ENCODE measurements around the gene HSD17B12.
"Not testable (repeated sequence)": the region's sequence is repeated elsewhere in the genome, so short reads cannot be mapped to it uniquely, and the experiment has no call there.

HSD17B12 gene

GRCh38 chr11:43748095-43748494 is 67.6 kb downstream of the HSD17B12 start:
- DNase-seq: no peak

- DNase-seq: no peak
Measured at GRCh38 chr11:43751726-43752125, 71.2 kb downstream of the HSD17B12 start.

GRCh38 chr11:43756575-43756974 is 76.0 kb downstream of the HSD17B12 start:
- DNase-seq: no peak

DNA sequence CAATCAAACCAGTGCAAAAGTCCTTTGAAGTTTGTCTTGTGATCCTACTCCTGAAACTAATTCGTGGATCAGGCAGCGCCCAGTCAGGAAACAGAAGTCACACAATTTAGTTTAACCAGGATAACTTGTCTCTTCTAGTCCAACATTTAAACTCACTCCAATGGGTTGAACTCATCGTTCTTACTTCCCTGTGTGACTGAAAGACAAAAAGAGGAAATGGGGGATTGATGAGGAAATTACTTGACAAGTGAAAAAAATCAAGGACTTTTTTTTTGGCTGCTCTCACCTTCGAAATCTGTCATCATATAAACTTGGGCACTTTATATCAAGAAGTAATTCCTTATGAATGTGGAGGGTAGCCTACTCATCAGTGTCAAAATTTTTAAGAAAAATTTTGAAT is 78.4 kb downstream of the HSD17B12 start:
- DNase-seq: no peak

GRCh38 chr11:43760902-43761301 is 80.4 kb downstream of the HSD17B12 start:
- DNase-seq: no peak

DNA sequence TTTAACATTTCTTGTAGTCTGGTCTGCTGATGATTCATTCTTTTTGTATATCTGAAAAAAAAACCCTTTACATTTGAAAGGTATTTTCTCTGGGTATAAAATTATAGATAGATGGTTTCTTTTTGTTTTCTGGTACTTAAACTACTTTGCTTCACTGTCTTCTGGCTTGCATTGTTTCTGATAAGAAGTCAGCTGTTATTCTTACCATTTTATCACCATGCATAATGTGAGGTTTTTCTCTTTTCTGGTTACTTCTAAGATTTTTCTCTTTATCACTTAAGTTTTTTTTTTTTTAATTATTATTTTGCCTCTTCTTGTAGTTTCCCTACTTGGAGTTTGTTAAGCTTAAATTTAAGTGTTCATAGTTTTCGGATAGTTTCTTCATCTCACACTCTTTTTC is 84.7 kb downstream of the HSD17B12 start:
- DNase-seq: no peak

GRCh38 chr11:43768654-43769053 is 88.1 kb downstream of the HSD17B12 start:
- DNase-seq: not testable (repeated sequence)

GRCh38 chr11:43770173-43770572 is 89.6 kb downstream of the HSD17B12 start:
- no peak for DNase-seq

DNA sequence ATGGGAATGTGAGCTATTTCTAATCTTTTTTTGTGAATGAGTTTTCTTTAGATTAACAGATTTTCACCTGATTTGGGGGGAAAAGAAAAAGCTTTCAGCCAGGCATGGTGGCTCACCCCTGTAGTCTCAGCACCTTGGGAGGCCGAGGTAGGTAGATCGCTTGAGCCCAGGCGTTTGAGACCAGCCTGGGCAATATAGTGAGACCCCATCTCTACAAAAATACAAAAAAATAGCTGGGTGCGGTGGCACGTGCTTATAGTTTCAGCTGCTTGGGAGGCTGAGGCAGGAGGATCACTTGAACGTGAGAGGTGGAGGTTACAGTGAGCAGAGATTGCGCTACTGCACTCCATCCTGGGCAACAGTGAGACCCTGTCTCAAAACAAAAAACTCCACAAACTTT is 92.2 kb downstream of the HSD17B12 start:
- no peak for DNase-seq

GRCh38 chr11:43774786-43775185 is 94.2 kb downstream of the HSD17B12 start:
- no peak for DNase-seq

DNA sequence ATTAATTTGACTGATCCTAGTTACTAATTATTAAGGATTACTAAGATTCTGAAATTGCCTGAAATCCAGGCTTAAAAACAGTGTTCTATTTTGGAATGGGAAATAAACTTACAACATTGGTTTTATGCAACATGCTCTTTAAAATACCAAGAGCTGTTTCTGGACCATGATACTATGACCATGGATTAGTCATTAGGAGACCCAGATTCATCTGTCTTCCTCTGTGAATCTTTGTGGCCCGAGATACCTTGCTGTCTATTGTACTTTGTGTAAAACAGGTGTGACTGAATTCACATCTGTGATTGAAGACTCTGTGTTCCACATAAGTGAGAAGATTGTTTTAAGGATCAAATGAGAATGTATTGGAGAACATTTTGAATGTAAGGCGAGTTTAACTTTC is 98.8 kb downstream of the HSD17B12 start:
- DNase-seq: no peak

DNA sequence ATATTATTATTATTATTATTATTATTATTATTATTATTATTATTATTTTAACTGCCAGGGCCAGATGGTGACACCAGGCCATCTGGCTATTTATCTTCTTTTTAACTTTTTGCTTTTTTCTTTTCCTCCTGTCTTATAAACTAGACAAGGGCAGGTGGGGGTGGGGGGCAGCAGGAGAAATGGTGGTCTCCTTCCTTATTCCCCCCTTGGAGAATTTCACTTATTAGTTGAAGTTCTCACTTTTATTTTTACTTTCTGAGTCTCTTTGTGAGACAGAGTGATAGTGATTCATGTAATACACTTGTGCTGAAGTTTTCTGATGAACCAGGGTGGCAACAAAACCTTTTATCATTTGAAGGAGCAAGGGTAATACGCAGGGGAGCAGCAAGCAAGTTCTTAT is 103.8 kb downstream of the HSD17B12 start:
- DNase-seq: no peak

DNA sequence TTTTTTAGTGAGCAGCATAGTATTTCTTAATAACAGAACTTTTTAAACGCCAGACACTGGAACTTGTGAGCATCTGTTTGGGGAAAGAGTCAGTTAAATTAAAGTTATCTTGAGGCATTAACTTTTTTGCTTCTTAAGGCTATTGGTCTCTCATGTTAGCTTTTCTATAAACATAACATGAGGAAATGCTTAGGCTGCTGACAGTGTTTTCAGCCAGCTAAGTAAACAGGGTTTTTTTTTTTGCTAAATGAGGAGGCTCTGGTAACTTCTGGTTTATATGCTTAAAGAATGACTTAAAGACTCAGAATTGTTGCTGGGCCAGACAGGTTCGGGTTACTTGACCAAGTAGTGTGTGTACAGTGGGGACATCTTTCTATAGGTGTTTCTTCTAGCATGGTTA is 104.3 kb downstream of the HSD17B12 start:
- DNase-seq: no peak

GRCh38 chr11:43785318-43785717 is 104.8 kb downstream of the HSD17B12 start:
- no peak for DNase-seq

GRCh38 chr11:43786016-43786415 is 105.5 kb downstream of the HSD17B12 start:
- no peak for DNase-seq

GRCh38 chr11:43787824-43788223 is 107.3 kb downstream of the HSD17B12 start:
- DNase-seq: no peak

- peak; percentile 3 for DNase-seq
Measured at GRCh38 chr11:43788421-43788820, 107.9 kb downstream of the HSD17B12 start.

DNA sequence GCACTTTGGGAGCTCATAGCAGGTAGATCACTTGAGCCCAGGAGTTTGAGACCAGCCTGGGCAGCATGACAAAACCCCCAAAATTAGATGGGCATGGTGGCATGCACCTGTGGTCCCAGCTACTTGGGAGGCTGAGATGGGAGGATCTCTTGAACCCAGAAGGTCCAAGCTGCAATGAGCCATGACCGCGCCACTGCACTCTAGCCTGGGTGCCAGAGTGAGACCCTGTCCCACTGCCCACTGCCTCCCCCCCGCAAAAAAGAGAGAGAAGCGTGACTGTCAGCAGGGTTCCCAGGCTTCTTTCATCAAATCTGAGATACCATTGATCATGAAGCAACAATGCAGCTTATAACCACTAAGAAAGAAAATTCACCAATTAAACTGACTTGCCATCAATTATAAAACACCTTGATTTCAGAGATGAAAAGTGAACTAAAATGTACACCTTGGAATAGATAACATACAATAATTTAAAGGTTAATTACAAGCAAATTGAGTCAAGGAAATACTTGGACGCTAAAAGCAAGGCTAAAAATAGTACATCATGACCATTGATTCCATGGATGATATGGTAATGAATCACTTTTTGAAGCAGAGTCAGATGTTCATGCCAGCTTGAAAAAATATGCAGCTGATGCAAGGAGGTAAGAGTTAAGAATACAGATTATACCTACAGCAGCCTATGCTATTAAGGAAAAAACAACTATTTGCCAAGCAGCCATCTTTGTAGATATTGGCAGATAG is 109.3 kb downstream of the HSD17B12 start:
- DNase-seq: no peak

DNA sequence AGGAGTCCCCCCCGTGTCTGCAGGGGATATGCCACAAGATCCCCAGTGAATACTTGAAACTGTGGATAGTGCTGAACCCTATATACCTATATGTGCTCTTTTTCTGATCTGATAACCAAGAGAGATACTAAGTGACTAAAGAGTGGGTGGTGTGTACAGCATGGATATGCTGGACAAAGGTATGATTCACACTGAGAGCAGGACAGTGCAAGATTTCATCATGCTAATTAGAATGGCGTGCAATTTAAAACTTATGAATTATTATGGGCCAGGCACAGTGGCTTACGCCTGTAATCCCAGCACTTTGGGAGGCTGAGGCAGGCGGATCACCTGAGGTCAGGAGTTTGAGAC is 109.9 kb downstream of the HSD17B12 start:
- no peak for DNase-seq

DNA sequence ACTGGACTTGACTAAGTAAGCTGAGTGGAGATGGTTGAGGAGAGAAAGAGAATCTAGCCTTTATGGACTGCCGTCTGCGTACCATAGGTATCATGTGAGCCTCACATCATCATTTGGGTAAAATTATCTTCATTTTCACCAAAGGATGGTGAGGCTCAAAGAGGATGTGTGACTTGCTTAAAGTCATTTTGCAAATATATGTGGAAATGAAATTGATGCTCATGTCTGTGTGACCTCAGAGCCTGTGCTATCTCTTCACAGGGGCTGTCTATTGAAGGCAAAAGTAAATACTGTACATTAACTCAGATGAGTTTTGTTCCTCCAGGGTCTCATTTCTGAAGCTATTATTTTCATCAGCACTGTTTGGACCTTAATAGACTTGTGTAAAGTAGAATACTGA is 116.8 kb downstream of the HSD17B12 start:
- no peak for DNase-seq

DNA sequence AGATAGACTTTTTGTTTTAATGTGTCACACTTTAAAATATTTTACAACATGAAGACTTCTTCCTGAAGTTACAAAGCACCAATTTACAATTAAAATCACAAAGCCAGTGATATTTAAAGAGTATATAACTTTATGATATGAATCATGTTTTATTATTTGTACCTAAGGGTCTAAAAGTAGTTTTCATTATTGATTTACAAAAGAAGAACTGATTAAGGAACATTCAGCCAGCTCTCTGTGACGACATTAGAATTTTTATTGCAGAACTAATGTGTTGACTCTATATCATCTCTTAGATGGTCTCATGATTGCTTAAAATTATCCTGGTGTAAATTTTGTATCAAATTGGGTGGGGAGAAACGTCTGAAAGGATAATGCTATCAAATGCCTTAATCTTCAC is 117.3 kb downstream of the HSD17B12 start:
- DNase-seq: no peak

GRCh38 chr11:43802509-43802908 is 122.0 kb downstream of the HSD17B12 start:
- no peak for DNase-seq

- no peak for DNase-seq
Measured at GRCh38 chr11:43803766-43804165, 123.2 kb downstream of the HSD17B12 start.

GRCh38 chr11:43806976-43807375 is 126.4 kb downstream of the HSD17B12 start:
- DNase-seq: no peak

DNA sequence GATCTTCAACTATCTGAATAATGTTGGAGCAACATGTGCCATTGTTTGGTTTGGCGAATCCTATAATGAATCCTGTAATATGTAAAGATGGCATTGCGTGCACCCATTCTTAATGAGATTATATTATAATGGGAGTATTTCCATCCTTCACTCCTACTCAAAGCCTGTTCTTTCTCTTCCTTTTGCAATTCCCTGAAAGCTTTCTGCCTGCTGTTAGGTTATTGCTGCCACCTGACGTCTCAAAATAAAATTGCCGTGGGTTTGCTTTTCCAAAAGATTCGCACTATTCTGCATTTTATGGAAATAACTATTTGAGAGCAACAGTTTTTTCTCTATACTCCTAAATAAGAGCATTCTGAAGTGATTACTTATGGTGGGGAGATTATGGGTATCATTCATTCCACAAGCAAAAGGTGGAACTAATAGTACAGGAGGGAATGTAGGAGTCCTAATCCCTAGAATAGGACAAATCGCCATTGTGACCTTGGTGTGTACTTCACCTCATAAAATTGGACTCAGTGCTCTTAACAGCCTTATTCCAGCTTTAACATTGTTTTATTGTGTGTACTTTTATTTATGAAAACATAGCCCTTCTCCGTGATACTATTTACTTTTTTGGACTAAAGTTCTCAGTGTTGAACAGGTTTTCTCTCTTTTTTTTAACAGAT is 130.5 kb downstream of the HSD17B12 start:
- DNase-seq: no peak

Data from NCI-H82 (cell line).